Neuronal stem cell (in vitro differentiated cells): ENCODE data around the gene NARS2.
A peak's percentile ranks its signal among the peaks of the same experiment; 100 is the strongest.
"Not testable (repeated sequence)": the region's sequence is repeated elsewhere in the genome, so short reads cannot be mapped to it uniquely, and the experiment has no call there.

Experiments used
- DNase-seq: peaks from one replicate; pipeline ENCODE4 v3.0.0-alpha.2; 2013; ENCODE audit warnings: low spot score
- H2AFZ ChIP-seq: one replicate; pipeline ENCODE4 v1.6.1; 2013; ENCODE audit warnings: mild to moderate bottlenecking, low read length, inconsistent platforms
- H2AK5ac ChIP-seq: 2 replicates; pipeline ENCODE4 v1.6.1; 2013; ENCODE audit warnings: low read depth, mild to moderate bottlenecking, inconsistent platforms, low read length, moderate library complexity, mixed read lengths
- H2BK120ac ChIP-seq: 2 replicates; pipeline ENCODE4 v1.6.1; 2013; ENCODE audit warnings: low read depth, mild to moderate bottlenecking, inconsistent platforms, low read length, moderate library complexity, mixed read lengths
- H2BK12ac ChIP-seq: one replicate; pipeline ENCODE4 v1.6.1; 2013; ENCODE audit warnings: low read length, inconsistent platforms
- H2BK15ac ChIP-seq: 2 replicates; pipeline ENCODE4 v1.6.1; 2013; ENCODE audit warnings: mild to moderate bottlenecking, low read length, inconsistent platforms, mixed read lengths
- H2BK5ac ChIP-seq: one replicate; pipeline ENCODE4 v1.6.1; 2013; ENCODE audit warnings: inconsistent platforms, mild to moderate bottlenecking, low read length, moderate library complexity
- H3K14ac ChIP-seq: one replicate; pipeline ENCODE4 v1.6.1; 2013; ENCODE audit warnings: low read length, inconsistent platforms
- H3K18ac ChIP-seq: 2 replicates; pipeline ENCODE4 v1.6.1; 2013; ENCODE audit warnings: low read length, inconsistent platforms
- H3K23ac ChIP-seq: 2 replicates; pipeline ENCODE4 v1.6.1; 2013; ENCODE audit warnings: low read depth, mild to moderate bottlenecking, mixed read lengths, low read length, inconsistent platforms; ENCODE audit not compliant: poor library complexity
- H3K27ac ChIP-seq: replicated peaks from 3 replicates; pipeline ENCODE4 v1.5.1; 2013; ENCODE audit warnings: low read length, inconsistent platforms
- H3K27me3 ChIP-seq, 3 experiments: 2 replicates each; pipeline ENCODE4 v1.6.1; 2013; ENCODE audit warnings: low read length in 3 of 3, mild to moderate bottlenecking in 2 of 3, inconsistent platforms in 1 of 3, low read depth in 1 of 3, mixed read lengths in 1 of 3, moderate library complexity in 1 of 3; ENCODE audit not compliant: control insufficient read depth in 3 of 3, insufficient read depth in 3 of 3
- H3K36me3 ChIP-seq, 2 donors: replicated peaks in 1 of 2; 2 replicates each; pipeline ENCODE4 v1.6.1; 2013; ENCODE audit warnings: low read length in 2 of 2; ENCODE audit not compliant: control insufficient read depth in 2 of 2, insufficient read depth in 2 of 2
- H3K4ac ChIP-seq: 2 replicates; pipeline ENCODE4 v1.6.1; 2013; ENCODE audit warnings: inconsistent platforms, mild to moderate bottlenecking, low read length, moderate library complexity
- H3K4me1 ChIP-seq, 2 donors: 1 replicate in 1 of 2; 2 replicates in 1 of 2; pipeline ENCODE4 v1.6.1; 2013; ENCODE audit warnings: low read length in 2 of 2, low read depth in 1 of 2; ENCODE audit not compliant: control insufficient read depth in 2 of 2, insufficient read depth in 1 of 2
- H3K4me2 ChIP-seq: one replicate; pipeline ENCODE4 v1.6.1; 2013; ENCODE audit warnings: mild to moderate bottlenecking, low read length, inconsistent platforms; ENCODE audit not compliant: insufficient read depth, poor library complexity, severe bottlenecking
- H3K4me3 ChIP-seq, 2 donors: 2 replicates each; pipeline ENCODE4 v1.5.1; 2013; ENCODE audit warnings: low read length in 2 of 2, mild to moderate bottlenecking in 2 of 2, inconsistent platforms in 1 of 2, moderate library complexity in 1 of 2
- H3K79me1 ChIP-seq: one replicate; pipeline ENCODE4 v1.6.1; 2013; ENCODE audit warnings: low read depth, mild to moderate bottlenecking, inconsistent platforms, low read length, moderate library complexity
- H3K9ac ChIP-seq: one replicate; pipeline ENCODE4 v1.6.1; 2013; ENCODE audit warnings: mild to moderate bottlenecking, low read depth, low read length, inconsistent platforms; ENCODE audit not compliant: poor library complexity
- H3K9me3 ChIP-seq, 2 donors: replicated peaks in 1 of 2; 2 replicates each; pipeline versions ENCODE3 to v1.6.1; 2013; ENCODE audit warnings: low read length in 2 of 2, mild to moderate bottlenecking in 2 of 2, inconsistent platforms in 1 of 2, low read depth in 1 of 2, mixed read lengths in 1 of 2, moderate library complexity in 1 of 2; ENCODE audit not compliant: control insufficient read depth in 2 of 2, insufficient read depth in 1 of 2
- H4K8ac ChIP-seq: one replicate; pipeline ENCODE4 v1.6.1; 2013; ENCODE audit warnings: low read depth, mild to moderate bottlenecking, inconsistent platforms, low read length, moderate library complexity
- H4K91ac ChIP-seq: one replicate; pipeline ENCODE4 v1.6.1; 2013; ENCODE audit warnings: low read length, low read depth, mild to moderate bottlenecking, inconsistent platforms; ENCODE audit not compliant: poor library complexity
- whole genome bisulfite sequencing, 2 donors: extraction: QIAGEN DNeasy Blood & Tissue Kit; methylation state at CpG; one replicate each; pipeline ENCODE4 v1.1.7; 2013; ENCODE audit warnings: missing lambda C conversion rate in 2 of 2, mixed read lengths in 1 of 2; ENCODE audit not compliant: insufficient read length in 2 of 2, insufficient replicate concordance in 1 of 2; ENCODE audit errors: extremely low coverage in 2 of 2; 5-methylcytosine and 5-hydroxymethylcytosine counted together

NARS2 gene

DNA sequence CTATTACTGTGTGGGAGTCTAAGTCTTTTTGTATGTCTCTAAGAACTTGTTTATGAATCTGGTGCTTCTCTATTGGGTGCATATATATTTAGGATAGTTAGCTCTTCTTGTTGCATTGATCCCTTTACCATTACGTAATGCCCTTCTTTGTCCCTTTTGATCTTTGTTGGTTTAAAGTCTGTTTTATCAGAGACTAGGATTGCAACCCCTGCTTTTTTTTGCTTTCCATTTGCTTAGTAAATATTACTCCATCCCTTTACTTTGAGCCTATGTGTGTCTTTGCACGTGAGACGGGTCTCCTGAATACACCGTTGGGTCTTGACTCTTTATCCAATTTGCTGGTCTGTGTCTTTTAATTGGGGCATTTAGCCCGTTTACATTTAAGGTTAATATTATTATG is 26.4 kb upstream of the NARS2 start:
- H4K8ac ChIP-seq, H3K27ac ChIP-seq, H2BK120ac ChIP-seq, H3K23ac ChIP-seq, H3K14ac ChIP-seq, H4K91ac ChIP-seq, H3K4ac ChIP-seq, H3K9ac ChIP-seq, H3K79me1 ChIP-seq, DNase-seq, H3K9me3 ChIP-seq, H2BK5ac ChIP-seq, H2BK12ac ChIP-seq, H3K27me3 ChIP-seq, H3K4me2 ChIP-seq, H3K4me1 ChIP-seq, H2BK15ac ChIP-seq, H2AFZ ChIP-seq, H2AK5ac ChIP-seq, H3K4me3 ChIP-seq, H3K36me3 ChIP-seq, H3K18ac ChIP-seq: not testable (repeated sequence)
- no CpG with 5 or more reads among the region's 5 CpGs for WGBS, 2 donors

DNA sequence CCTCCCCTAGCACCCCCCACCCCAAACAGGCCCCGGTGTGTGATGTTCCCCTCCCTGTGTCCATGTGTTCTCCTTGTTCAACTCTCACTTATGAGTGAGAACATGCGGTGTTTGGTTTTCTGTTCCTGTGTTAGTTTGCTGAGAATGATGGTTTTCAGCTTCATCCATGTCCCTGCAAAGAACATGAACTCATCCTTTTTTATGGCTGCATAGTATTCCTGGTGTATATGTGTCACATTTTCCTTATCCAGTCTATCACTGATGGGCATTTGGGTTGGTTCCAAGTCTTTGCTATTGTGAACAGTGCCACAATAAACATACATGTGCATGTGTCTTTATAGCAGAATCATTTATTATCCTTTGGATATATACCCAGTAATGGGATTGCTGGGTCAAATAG is 22.9 kb upstream of the NARS2 start:
- not testable (repeated sequence) for H2BK5ac ChIP-seq, H3K18ac ChIP-seq, H2BK120ac ChIP-seq, H2BK15ac ChIP-seq, H2BK12ac ChIP-seq, H4K8ac ChIP-seq, H3K23ac ChIP-seq, H3K4me3 ChIP-seq, H3K79me1 ChIP-seq, H3K14ac ChIP-seq, DNase-seq, H3K9me3 ChIP-seq, H3K4ac ChIP-seq, H3K36me3 ChIP-seq, H4K91ac ChIP-seq, H3K27me3 ChIP-seq, H3K9ac ChIP-seq, H3K4me1 ChIP-seq, H2AFZ ChIP-seq, H3K27ac ChIP-seq, H2AK5ac ChIP-seq, H3K4me2 ChIP-seq
- no CpG with 5 or more reads among the region's 2 CpGs for WGBS, 2 donors

DNA sequence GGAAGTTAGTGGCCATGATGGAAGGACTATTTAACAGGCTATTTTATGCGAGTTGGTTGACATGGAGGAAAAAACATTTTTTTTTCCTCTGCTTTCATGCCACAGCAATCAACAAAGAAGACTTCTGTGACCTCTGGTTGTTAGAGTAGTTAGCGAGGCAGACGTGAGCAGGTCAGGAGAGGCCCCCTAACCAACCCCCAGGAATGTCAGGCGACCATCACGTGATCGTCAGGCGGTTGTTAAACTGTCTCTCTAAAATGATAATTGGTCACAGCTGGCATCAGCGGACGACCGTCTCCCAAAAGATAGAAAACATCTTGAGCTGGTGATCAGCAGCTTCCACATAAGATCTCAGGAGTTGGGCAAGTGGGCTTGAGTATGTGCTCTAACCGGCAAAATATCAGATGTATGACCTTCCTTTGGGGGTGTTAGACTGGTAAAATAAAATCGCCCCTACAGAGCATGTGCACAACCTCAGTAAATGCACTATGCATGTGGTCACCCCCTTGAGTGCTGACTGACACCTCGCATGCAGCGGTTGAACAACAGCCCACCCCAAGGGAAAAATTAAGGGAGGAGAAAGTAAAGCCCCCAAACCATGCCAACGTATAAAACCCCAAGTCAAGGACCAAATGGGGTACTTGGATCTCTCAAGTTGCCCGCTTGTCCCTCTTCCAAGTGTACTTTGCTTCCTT is 20.9 kb upstream of the NARS2 start:
- H3K4me2 ChIP-seq = no peak overlapping the region
- peak overlapping the region; percentile 54 for H2AK5ac ChIP-seq
- no peaks in the 10 kb centered on the region for H3K79me1 ChIP-seq
- no peaks in the 10 kb centered on the region for H3K36me3 ChIP-seq
- H3K14ac ChIP-seq = no peak overlapping the region
- H3K4me3 ChIP-seq = peak overlapping the region in 1 of 2 donors; percentile 25
- H4K8ac ChIP-seq = no peak overlapping the region
- no peak overlapping the region for H3K4ac ChIP-seq
- no peaks in the 10 kb centered on the region for H3K27me3 ChIP-seq
- H3K4me1 ChIP-seq = peaks cover 4 to 6% of the 10 kb centered on the region in 2 donors
- H3K9me3 ChIP-seq = no peaks in the 10 kb centered on the region
- H3K18ac ChIP-seq = no peak overlapping the region
- WGBS, 2 donors = no CpG with 5 or more reads among the region's 16 CpGs
- no peak overlapping the region for H3K27ac ChIP-seq
- H2BK12ac ChIP-seq = no peak overlapping the region
- no peak overlapping the region for H3K23ac ChIP-seq
- peak overlapping the region; percentile 60 for H2BK5ac ChIP-seq
- peak overlapping the region; percentile 68 for H2AFZ ChIP-seq
- no peak for DNase-seq
- H3K9ac ChIP-seq = no peak overlapping the region
- H2BK15ac ChIP-seq = no peak overlapping the region
- no peak overlapping the region for H2BK120ac ChIP-seq
- H4K91ac ChIP-seq = no peak overlapping the region

DNA sequence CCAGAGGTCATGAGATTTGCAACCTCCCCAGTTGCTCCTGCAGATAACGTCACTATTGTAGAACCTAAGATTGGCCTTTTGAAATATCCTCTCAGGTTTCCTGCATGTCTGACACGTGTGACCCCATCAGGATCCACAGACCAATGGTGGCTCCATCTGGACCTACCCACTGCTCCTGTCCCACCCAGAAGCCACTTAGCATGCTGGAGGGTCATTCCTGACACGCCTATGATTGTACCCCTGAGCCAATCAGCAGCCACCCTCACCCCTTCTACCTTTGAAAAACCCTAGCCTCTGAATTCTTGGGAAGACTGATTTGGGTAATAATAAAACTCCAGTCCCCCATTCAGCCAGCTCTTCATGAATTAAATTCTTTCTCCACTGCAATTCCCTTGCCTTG is 20.1 kb upstream of the NARS2 start:
- H3K18ac ChIP-seq = no peak overlapping the region
- H2BK12ac ChIP-seq = no peak overlapping the region
- H3K36me3 ChIP-seq = no peaks in the 10 kb centered on the region
- H2BK5ac ChIP-seq = no peak overlapping the region
- no peak for DNase-seq
- no peak overlapping the region for H3K4me3 ChIP-seq
- no peak overlapping the region for H2AK5ac ChIP-seq
- H3K79me1 ChIP-seq = no peaks in the 10 kb centered on the region
- H3K4me1 ChIP-seq = peaks cover 4 to 6% of the 10 kb centered on the region in 2 donors
- no CpG with 5 or more reads among the region's 3 CpGs for WGBS, 2 donors
- H3K9me3 ChIP-seq = no peaks in the 10 kb centered on the region
- no peak overlapping the region for H3K23ac ChIP-seq
- no peak overlapping the region for H2BK15ac ChIP-seq
- no peak overlapping the region for H2AFZ ChIP-seq
- no peak overlapping the region for H3K14ac ChIP-seq
- H2BK120ac ChIP-seq = no peak overlapping the region
- H4K8ac ChIP-seq = no peak overlapping the region
- no peak overlapping the region for H3K27ac ChIP-seq
- H4K91ac ChIP-seq = no peak overlapping the region
- H3K4me2 ChIP-seq = no peak overlapping the region
- no peak overlapping the region for H3K4ac ChIP-seq
- no peaks in the 10 kb centered on the region for H3K27me3 ChIP-seq
- H3K9ac ChIP-seq = no peak overlapping the region
